HL-60 (cell line): ENCODE results near the gene RAP1GAP.

ENCODE experiments used
- DNase-seq, 2 experiments: peaks; one replicate each; pipeline ENCODE4 v3.0.0-alpha.2; 2010 to 2020; ENCODE audit warnings: low read depth in 1 of 2, low spot score in 1 of 2
- H3K27ac ChIP-seq: fragments of 250-450 bp; sonication (Bioruptor Pico); replicated peaks from 2 replicates; pipeline ENCODE4 v1.5.1; 2020; ENCODE audit warnings: mild to moderate bottlenecking, moderate library complexity
- H3K27me3 ChIP-seq: fragments of 250-450 bp; sonication (Bioruptor Pico); 2 replicates; pipeline ENCODE4 v1.5.1; 2021; ENCODE audit warnings: mild to moderate bottlenecking, moderate library complexity; ENCODE audit not compliant: insufficient read depth, poor library complexity, severe bottlenecking
- H3K4me3 ChIP-seq: replicated peaks from 2 replicates; pipeline ENCODE4 v1.5.1; 2011; ENCODE audit warnings: mild to moderate bottlenecking, control low read depth, low read length; ENCODE audit not compliant: insufficient read depth
- GABPA ChIP-seq: IDR thresholded peaks from 2 replicates; pipeline ENCODE4 v1.6.1; 2012; ENCODE audit warnings: low read depth
- POLR2AphosphoS5 ChIP-seq: IDR thresholded peaks from 2 replicates; pipeline ENCODE4 v1.6.1; 2012; ENCODE audit warnings: low read depth
- SPI1 ChIP-seq: IDR thresholded peaks from 2 replicates; pipeline ENCODE4 v1.6.1; 2012; ENCODE audit warnings: low read depth, mild to moderate bottlenecking, borderline replicate concordance
- TF ChIP-seq, protein P1 (sequence below): IDR thresholded peaks from one replicate; pipeline ENCODE4 v1.5.1; 2011; ENCODE audit warnings: low read length, control low read depth, inconsistent platforms; ENCODE audit not compliant: insufficient read depth
- TF ChIP-seq, protein P2 (sequence below): IDR thresholded peaks from 2 replicates; pipeline ENCODE4 v1.6.1; 2012; ENCODE audit warnings: low read depth; ENCODE audit not compliant: insufficient replicate concordance

RAP1GAP gene

GRCh38 chr1:21613072-21613867, 55.9 kb downstream of the RAP1GAP start:
- DNase-seq: no peak
- Histone ChIP-seq H3K27me3 (peaks cover 5% of the 10 kb centered on the region), H3K4me3 (no peak overlapping the region), H3K27ac (no peak overlapping the region)
- TF ChIP-seq, protein P1, sequence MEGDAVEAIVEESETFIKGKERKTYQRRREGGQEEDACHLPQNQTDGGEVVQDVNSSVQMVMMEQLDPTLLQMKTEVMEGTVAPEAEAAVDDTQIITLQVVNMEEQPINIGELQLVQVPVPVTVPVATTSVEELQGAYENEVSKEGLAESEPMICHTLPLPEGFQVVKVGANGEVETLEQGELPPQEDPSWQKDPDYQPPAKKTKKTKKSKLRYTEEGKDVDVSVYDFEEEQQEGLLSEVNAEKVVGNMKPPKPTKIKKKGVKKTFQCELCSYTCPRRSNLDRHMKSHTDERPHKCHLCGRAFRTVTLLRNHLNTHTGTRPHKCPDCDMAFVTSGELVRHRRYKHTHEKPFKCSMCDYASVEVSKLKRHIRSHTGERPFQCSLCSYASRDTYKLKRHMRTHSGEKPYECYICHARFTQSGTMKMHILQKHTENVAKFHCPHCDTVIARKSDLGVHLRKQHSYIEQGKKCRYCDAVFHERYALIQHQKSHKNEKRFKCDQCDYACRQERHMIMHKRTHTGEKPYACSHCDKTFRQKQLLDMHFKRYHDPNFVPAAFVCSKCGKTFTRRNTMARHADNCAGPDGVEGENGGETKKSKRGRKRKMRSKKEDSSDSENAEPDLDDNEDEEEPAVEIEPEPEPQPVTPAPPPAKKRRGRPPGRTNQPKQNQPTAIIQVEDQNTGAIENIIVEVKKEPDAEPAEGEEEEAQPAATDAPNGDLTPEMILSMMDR: no peak
- TF ChIP-seq GABPA: no peak
- TF ChIP-seq, protein P2, sequence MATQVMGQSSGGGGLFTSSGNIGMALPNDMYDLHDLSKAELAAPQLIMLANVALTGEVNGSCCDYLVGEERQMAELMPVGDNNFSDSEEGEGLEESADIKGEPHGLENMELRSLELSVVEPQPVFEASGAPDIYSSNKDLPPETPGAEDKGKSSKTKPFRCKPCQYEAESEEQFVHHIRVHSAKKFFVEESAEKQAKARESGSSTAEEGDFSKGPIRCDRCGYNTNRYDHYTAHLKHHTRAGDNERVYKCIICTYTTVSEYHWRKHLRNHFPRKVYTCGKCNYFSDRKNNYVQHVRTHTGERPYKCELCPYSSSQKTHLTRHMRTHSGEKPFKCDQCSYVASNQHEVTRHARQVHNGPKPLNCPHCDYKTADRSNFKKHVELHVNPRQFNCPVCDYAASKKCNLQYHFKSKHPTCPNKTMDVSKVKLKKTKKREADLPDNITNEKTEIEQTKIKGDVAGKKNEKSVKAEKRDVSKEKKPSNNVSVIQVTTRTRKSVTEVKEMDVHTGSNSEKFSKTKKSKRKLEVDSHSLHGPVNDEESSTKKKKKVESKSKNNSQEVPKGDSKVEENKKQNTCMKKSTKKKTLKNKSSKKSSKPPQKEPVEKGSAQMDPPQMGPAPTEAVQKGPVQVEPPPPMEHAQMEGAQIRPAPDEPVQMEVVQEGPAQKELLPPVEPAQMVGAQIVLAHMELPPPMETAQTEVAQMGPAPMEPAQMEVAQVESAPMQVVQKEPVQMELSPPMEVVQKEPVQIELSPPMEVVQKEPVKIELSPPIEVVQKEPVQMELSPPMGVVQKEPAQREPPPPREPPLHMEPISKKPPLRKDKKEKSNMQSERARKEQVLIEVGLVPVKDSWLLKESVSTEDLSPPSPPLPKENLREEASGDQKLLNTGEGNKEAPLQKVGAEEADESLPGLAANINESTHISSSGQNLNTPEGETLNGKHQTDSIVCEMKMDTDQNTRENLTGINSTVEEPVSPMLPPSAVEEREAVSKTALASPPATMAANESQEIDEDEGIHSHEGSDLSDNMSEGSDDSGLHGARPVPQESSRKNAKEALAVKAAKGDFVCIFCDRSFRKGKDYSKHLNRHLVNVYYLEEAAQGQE: no peak
- TF ChIP-seq POLR2AphosphoS5: no peak

GRCh38 chr1:21612057-21612456, 57.1 kb downstream of the RAP1GAP start:
- DNase-seq: no peak
- TF ChIP-seq GABPA (no peak), POLR2AphosphoS5 (no peak), SPI1 (no peak)
- TF ChIP-seq, protein P1: no peak
- TF ChIP-seq, protein P2: no peak
- no peak overlapping the region for H3K4me3 ChIP-seq
- H3K27ac ChIP-seq: no peak overlapping the region
- H3K27me3 ChIP-seq: peaks cover 5% of the 10 kb centered on the region

GRCh38 chr1:21610989-21611785, 58.0 kb downstream of the RAP1GAP start:
- Histone ChIP-seq H3K4me3 (no peak overlapping the region), H3K27ac (no peak overlapping the region), H3K27me3 (peaks cover 5% of the 10 kb centered on the region)
- TF ChIP-seq, protein P2: no peak
- TF ChIP-seq SPI1 (no peak), GABPA (no peak), POLR2AphosphoS5 (no peak)
- TF ChIP-seq, protein P1: no peak
- no peak for DNase-seq
